Neural cell (in vitro differentiated cells): ENCODE measurements around the gene EXOC4. TPM values are rescaled to one million over a fixed set of nuclear protein-coding genes. Genes with fewer than 3 reads are reported as not detected.

Experiments
- H2AFZ ChIP-seq: fragments of 200-600, 300-800 bp; sonication (generic), shearing (Covaris generic); 2 replicates; pipeline ENCODE4 v1.6.0; 2014; ENCODE audit warnings: low read depth, mild to moderate bottlenecking, antibody characterized with exemption, low read length, moderate library complexity
- H3F3A ChIP-seq: fragments of 200-600 bp; shearing (Covaris generic); 2 replicates; pipeline ENCODE4 v1.6.1; 2016; ENCODE audit warnings: mild to moderate bottlenecking, moderate library complexity, mixed read lengths, antibody characterized with exemption, low read length; ENCODE audit not compliant: insufficient read depth, poor library complexity, severe bottlenecking
- H3K27ac ChIP-seq: fragments of 200-600, 300-800 bp; sonication (generic), shearing (Covaris generic); 2 replicates; pipeline ENCODE4 v1.5.1; 2014; ENCODE audit warnings: mild to moderate bottlenecking, low read length, moderate library complexity
- H3K27me3 ChIP-seq: fragments of 300-800, 200-600 bp; sonication (generic), shearing (Covaris generic); 2 replicates; pipeline ENCODE4 v1.6.0; 2014; ENCODE audit warnings: mild to moderate bottlenecking, low read depth, low read length, moderate library complexity; ENCODE audit not compliant: insufficient read depth
- H3K36me3 ChIP-seq: fragments of 300-800, 200-600 bp; sonication (generic), shearing (Covaris generic); 2 replicates; pipeline ENCODE4 v1.5.1; 2014; ENCODE audit warnings: mild to moderate bottlenecking, antibody characterized with exemption, low read length, moderate library complexity; ENCODE audit not compliant: insufficient read depth
- H3K4me2 ChIP-seq: fragments of 300-800, 200-600 bp; sonication (generic), shearing (Covaris generic); 2 replicates; pipeline ENCODE4 v1.6.0; 2014; ENCODE audit warnings: mild to moderate bottlenecking, low read length
- H3K4me3 ChIP-seq: fragments of 300-800, 200-600 bp; sonication (generic), shearing (Covaris generic); 2 replicates; pipeline ENCODE4 v1.5.1; 2014; ENCODE audit warnings: mild to moderate bottlenecking, low read length, moderate library complexity
- H3K79me2 ChIP-seq: fragments of 200-600 bp; shearing (Covaris generic); replicated peaks from 2 replicates; pipeline ENCODE4 v1.6.0; 2014; ENCODE audit warnings: mild to moderate bottlenecking, low read length, moderate library complexity; ENCODE audit not compliant: insufficient read depth
- H3K9ac ChIP-seq: fragments of 300-800, 200-600 bp; sonication (generic), shearing (Covaris generic); 2 replicates; pipeline ENCODE4 v1.6.1; 2016; ENCODE audit warnings: mild to moderate bottlenecking, low read length, mixed read lengths
- H3K9me2 ChIP-seq: fragments of 200-600 bp; shearing (Covaris generic); 2 replicates; pipeline ENCODE4 v1.6.1; 2016; ENCODE audit warnings: mild to moderate bottlenecking, low read length, mixed read lengths; ENCODE audit not compliant: insufficient read depth
- H3K9me3 ChIP-seq: fragments of 200-600, 300-800 bp; sonication (generic), shearing (Covaris generic); 2 replicates; pipeline ENCODE4 v1.6.1; 2016; ENCODE audit warnings: mild to moderate bottlenecking, mixed run types, low read length, moderate library complexity, mixed read lengths
- H4K20me1 ChIP-seq: fragments of 200-600 bp; shearing (Covaris generic); 2 replicates; pipeline ENCODE4 v1.6.1; 2016; ENCODE audit warnings: mild to moderate bottlenecking, mixed run types; ENCODE audit not compliant: insufficient read depth
- EP300 ChIP-seq: fragments of 450-650 bp; conservative IDR thresholded peaks from 2 replicates; pipeline ENCODE4 v1.6.1; 2014; ENCODE audit warnings: antibody characterized with exemption, mild to moderate bottlenecking, moderate library complexity; ENCODE audit not compliant: poor library complexity, severe bottlenecking
- EZH2 ChIP-seq: fragments of 200-600, 300-800 bp; shearing (Covaris generic), sonication (generic); IDR thresholded peaks from 2 replicates; pipeline ENCODE4 v1.6.1; 2014; ENCODE audit warnings: antibody characterized with exemption, low read length, borderline replicate concordance, mild to moderate bottlenecking; ENCODE audit not compliant: insufficient read depth, poor library complexity, severe bottlenecking
- MXI1 ChIP-seq: fragments of 450-650 bp; conservative IDR thresholded peaks from 2 replicates; pipeline ENCODE4 v1.6.1; 2014; ENCODE audit warnings: antibody characterized with exemption, mild to moderate bottlenecking; ENCODE audit not compliant: poor library complexity, severe bottlenecking
- POLR2AphosphoS5 ChIP-seq: IDR thresholded peaks from 2 replicates; pipeline ENCODE4 v1.6.1; 2012
- RAD21 ChIP-seq: fragments of 450-650 bp; conservative IDR thresholded peaks from 2 replicates; pipeline ENCODE4 v1.6.1; 2014; ENCODE audit warnings: antibody characterized with exemption, mild to moderate bottlenecking, moderate library complexity
- SMC3 ChIP-seq: fragments of 450-650 bp; conservative IDR thresholded peaks from 2 replicates; pipeline ENCODE4 v1.6.1; 2014; ENCODE audit warnings: antibody characterized with exemption, mild to moderate bottlenecking, moderate library complexity; ENCODE audit not compliant: poor library complexity
- TAF1 ChIP-seq: IDR thresholded peaks from 2 replicates; pipeline ENCODE4 v1.6.1; 2012; ENCODE audit warnings: low read depth
- polyA plus RNA-seq: library from polyadenylated mRNA; depleted of rRNA; stranded (reverse); fragments of >200 nt; gene quantifications from 2 replicates; pipeline ENCODE4 v1.2.3, GENCODE V29; 2014
- TF ChIP-seq, protein P1 (sequence below): IDR thresholded peaks from 2 replicates; pipeline ENCODE4 v1.6.1; 2012; ENCODE audit warnings: borderline replicate concordance
- TF ChIP-seq, protein P2 (sequence below): fragments of 450-650 bp; IDR thresholded peaks from 2 replicates; pipeline ENCODE4 v1.5.1; 2014; ENCODE audit warnings: antibody characterized with exemption, mild to moderate bottlenecking, moderate library complexity; ENCODE audit not compliant: poor library complexity, severe bottlenecking

Gene EXOC4
- polyA plus RNA-seq, 1 donor from 2014 or later, result 36.5 TPM

DNA sequence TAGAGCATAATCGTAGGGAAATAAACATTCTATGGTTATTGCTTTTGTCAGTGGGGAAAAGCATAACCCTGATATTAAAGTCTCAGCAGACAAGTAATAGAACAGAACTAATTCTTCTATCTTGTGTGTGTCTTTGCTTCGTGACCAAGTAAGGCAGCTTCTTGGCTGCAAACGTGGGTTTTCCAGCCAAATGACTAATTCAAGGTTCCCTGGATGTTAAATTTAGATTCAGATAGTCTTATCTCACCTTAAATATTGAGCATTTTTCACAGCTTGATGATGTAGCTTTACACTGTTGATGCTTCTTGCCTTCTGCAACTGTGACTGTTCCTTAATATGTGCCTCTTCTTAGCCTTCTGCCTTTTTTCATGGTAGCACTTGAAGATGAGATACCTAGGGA, 113.0 kb downstream of the EXOC4 start:
- Histone ChIP-seq H3K79me2 (no peaks in the 10 kb centered on the region), H3F3A (no peaks in the 10 kb centered on the region), H3K9me3 (no peaks in the 10 kb centered on the region), H3K4me3 (no peak overlapping the region), H3K27ac (no peak overlapping the region), H3K4me2 (no peak overlapping the region), H3K27me3 (no peaks in the 10 kb centered on the region), H4K20me1 (no peaks in the 10 kb centered on the region), H3K36me3 (no peaks in the 10 kb centered on the region), H3K9me2 (no peaks in the 10 kb centered on the region), H2AFZ (no peak overlapping the region), H3K9ac (no peak overlapping the region)
- TF ChIP-seq POLR2AphosphoS5, result no peak
- TF ChIP-seq, protein P1, sequence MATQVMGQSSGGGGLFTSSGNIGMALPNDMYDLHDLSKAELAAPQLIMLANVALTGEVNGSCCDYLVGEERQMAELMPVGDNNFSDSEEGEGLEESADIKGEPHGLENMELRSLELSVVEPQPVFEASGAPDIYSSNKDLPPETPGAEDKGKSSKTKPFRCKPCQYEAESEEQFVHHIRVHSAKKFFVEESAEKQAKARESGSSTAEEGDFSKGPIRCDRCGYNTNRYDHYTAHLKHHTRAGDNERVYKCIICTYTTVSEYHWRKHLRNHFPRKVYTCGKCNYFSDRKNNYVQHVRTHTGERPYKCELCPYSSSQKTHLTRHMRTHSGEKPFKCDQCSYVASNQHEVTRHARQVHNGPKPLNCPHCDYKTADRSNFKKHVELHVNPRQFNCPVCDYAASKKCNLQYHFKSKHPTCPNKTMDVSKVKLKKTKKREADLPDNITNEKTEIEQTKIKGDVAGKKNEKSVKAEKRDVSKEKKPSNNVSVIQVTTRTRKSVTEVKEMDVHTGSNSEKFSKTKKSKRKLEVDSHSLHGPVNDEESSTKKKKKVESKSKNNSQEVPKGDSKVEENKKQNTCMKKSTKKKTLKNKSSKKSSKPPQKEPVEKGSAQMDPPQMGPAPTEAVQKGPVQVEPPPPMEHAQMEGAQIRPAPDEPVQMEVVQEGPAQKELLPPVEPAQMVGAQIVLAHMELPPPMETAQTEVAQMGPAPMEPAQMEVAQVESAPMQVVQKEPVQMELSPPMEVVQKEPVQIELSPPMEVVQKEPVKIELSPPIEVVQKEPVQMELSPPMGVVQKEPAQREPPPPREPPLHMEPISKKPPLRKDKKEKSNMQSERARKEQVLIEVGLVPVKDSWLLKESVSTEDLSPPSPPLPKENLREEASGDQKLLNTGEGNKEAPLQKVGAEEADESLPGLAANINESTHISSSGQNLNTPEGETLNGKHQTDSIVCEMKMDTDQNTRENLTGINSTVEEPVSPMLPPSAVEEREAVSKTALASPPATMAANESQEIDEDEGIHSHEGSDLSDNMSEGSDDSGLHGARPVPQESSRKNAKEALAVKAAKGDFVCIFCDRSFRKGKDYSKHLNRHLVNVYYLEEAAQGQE, result no peak
- TF ChIP-seq, protein P2, sequence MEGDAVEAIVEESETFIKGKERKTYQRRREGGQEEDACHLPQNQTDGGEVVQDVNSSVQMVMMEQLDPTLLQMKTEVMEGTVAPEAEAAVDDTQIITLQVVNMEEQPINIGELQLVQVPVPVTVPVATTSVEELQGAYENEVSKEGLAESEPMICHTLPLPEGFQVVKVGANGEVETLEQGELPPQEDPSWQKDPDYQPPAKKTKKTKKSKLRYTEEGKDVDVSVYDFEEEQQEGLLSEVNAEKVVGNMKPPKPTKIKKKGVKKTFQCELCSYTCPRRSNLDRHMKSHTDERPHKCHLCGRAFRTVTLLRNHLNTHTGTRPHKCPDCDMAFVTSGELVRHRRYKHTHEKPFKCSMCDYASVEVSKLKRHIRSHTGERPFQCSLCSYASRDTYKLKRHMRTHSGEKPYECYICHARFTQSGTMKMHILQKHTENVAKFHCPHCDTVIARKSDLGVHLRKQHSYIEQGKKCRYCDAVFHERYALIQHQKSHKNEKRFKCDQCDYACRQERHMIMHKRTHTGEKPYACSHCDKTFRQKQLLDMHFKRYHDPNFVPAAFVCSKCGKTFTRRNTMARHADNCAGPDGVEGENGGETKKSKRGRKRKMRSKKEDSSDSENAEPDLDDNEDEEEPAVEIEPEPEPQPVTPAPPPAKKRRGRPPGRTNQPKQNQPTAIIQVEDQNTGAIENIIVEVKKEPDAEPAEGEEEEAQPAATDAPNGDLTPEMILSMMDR, result no peak
- TF ChIP-seq EP300, result no peak
- TF ChIP-seq RAD21, result no peak
- no peak for TF ChIP-seq SMC3
- TF ChIP-seq MXI1, result no peak
- no peak for TF ChIP-seq EZH2
- TF ChIP-seq TAF1, result no peak

DNA sequence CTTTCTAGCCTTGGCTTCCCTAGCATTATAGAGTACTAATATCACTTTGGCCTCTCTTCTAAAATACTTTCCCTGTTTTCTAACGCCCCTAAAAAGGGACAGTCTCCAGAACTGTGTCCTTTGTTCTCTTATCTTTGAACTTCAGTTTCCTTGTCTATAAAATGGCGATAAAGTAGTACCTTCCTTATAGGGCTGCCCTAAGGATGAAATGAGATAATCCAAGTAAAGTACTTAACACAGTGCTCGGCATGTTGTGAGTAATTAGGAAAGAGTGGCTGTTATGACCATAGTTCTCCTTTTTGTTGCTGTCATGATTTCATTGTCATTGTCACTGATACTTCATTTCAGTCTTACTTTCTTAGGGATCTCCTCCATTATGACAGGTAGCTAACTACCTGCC, 114.7 kb downstream of the EXOC4 start:
- H2AFZ ChIP-seq, result no peak overlapping the region
- H3K9me2 ChIP-seq, result no peaks in the 10 kb centered on the region
- no peak overlapping the region for H3K4me3 ChIP-seq
- no peaks in the 10 kb centered on the region for H3K27me3 ChIP-seq
- no peaks in the 10 kb centered on the region for H3F3A ChIP-seq
- H3K9me3 ChIP-seq, result no peaks in the 10 kb centered on the region
- no peak overlapping the region for H3K4me2 ChIP-seq
- no peaks in the 10 kb centered on the region for H3K36me3 ChIP-seq
- TF ChIP-seq EZH2 (no peak), POLR2AphosphoS5 (no peak), RAD21 (no peak), MXI1 (no peak), SMC3 (no peak), TAF1 (no peak), EP300 (no peak)
- TF ChIP-seq, protein P2, result no peak
- TF ChIP-seq, protein P1, result no peak
- no peaks in the 10 kb centered on the region for H4K20me1 ChIP-seq
- H3K9ac ChIP-seq, result no peak overlapping the region
- H3K27ac ChIP-seq, result no peak overlapping the region
- no peaks in the 10 kb centered on the region for H3K79me2 ChIP-seq
